ENCODE results near the gene TSHZ1.

The TSHZ1 gene

GRCh38 chr18:75246721-75247610 lies 36.4 kb downstream of the TSHZ1 start:
- no peak for DNase-seq (ENCODE audit: low spot score)

- DNase-seq (ENCODE audit: low spot score): peak; percentile 40
These were observed 37.2 kb downstream of the TSHZ1 start for GRCh38 chr18:75247611-75248421.

GRCh38 chr18:75248426-75249174 lies 38.0 kb downstream of the TSHZ1 start:
- DNase-seq (ENCODE audit: low spot score): no peak

- no peak for DNase-seq (ENCODE audit: low spot score)
These were observed 38.5 kb downstream of the TSHZ1 start for GRCh38 chr18:75249175-75249518.

GRCh38 chr18:75249672-75250470 lies 39.3 kb downstream of the TSHZ1 start:
- no peak for DNase-seq (ENCODE audit: low spot score)

- DNase-seq (ENCODE audit: low spot score): no peak
These were observed 39.8 kb downstream of the TSHZ1 start for GRCh38 chr18:75250471-75250821.

GRCh38 chr18:75251466-75251865 lies 40.9 kb downstream of the TSHZ1 start:
- DNase-seq (ENCODE audit: low spot score): no peak

- DNase-seq (ENCODE audit: low spot score): no peak
These were observed 41.5 kb downstream of the TSHZ1 start for GRCh38 chr18:75252136-75252535.

GRCh38 chr18:75253043-75253442 lies 42.4 kb downstream of the TSHZ1 start:
- no peak for DNase-seq (ENCODE audit: low spot score)

GRCh38 chr18:75253784-75254183 lies 43.2 kb downstream of the TSHZ1 start:
- DNase-seq (ENCODE audit: low spot score): no peak

- DNase-seq (ENCODE audit: low spot score): no peak
These were observed 44.5 kb downstream of the TSHZ1 start for GRCh38 chr18:75255094-75255493.

GRCh38 chr18:75256376-75256775 lies 45.8 kb downstream of the TSHZ1 start:
- DNase-seq (ENCODE audit: low spot score): no peak

GRCh38 chr18:75257605-75258004 lies 47.0 kb downstream of the TSHZ1 start:
- DNase-seq (ENCODE audit: low spot score): no peak

GRCh38 chr18:75261430-75262223 lies 51.0 kb downstream of the TSHZ1 start:
- peak; percentile 31 for DNase-seq (ENCODE audit: low spot score)

- no peak for DNase-seq (ENCODE audit: low spot score)
These were observed 51.9 kb downstream of the TSHZ1 start for GRCh38 chr18:75262511-75262910.

- no peak for DNase-seq (ENCODE audit: low spot score)
These were observed 53.6 kb downstream of the TSHZ1 start for GRCh38 chr18:75264195-75264594.

GRCh38 chr18:75264926-75265597 lies 54.5 kb downstream of the TSHZ1 start:
- DNase-seq (ENCODE audit: low spot score): no peak

GRCh38 chr18:75265872-75266271 lies 55.3 kb downstream of the TSHZ1 start:
- DNase-seq (ENCODE audit: low spot score): no peak

GRCh38 chr18:75267643-75268363 lies 57.2 kb downstream of the TSHZ1 start:
- DNase-seq (ENCODE audit: low spot score): no peak

GRCh38 chr18:75268364-75268646 lies 57.7 kb downstream of the TSHZ1 start:
- DNase-seq (ENCODE audit: low spot score): no peak
